GM21717 (cell line): ENCODE data around the gene TMEM106A.
A peak's percentile ranks its signal among the peaks of the same experiment; 100 is the strongest.
"Not testable (repeated sequence)": the region's sequence is repeated elsewhere in the genome, so short reads cannot be mapped to it uniquely, and the experiment has no call there.

Experiments
- ATAC-seq: cut with Tn5 transposase; IDR thresholded peaks from one replicate; pipeline ENCODE4 v1.9.1; 2021; ENCODE audit warnings: mild to moderate bottlenecking, moderate library complexity; ENCODE audit not compliant: unreplicated experiment

The TMEM106A gene, protein sequence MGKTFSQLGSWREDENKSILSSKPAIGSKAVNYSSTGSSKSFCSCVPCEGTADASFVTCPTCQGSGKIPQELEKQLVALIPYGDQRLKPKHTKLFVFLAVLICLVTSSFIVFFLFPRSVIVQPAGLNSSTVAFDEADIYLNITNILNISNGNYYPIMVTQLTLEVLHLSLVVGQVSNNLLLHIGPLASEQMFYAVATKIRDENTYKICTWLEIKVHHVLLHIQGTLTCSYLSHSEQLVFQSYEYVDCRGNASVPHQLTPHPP

DNA sequence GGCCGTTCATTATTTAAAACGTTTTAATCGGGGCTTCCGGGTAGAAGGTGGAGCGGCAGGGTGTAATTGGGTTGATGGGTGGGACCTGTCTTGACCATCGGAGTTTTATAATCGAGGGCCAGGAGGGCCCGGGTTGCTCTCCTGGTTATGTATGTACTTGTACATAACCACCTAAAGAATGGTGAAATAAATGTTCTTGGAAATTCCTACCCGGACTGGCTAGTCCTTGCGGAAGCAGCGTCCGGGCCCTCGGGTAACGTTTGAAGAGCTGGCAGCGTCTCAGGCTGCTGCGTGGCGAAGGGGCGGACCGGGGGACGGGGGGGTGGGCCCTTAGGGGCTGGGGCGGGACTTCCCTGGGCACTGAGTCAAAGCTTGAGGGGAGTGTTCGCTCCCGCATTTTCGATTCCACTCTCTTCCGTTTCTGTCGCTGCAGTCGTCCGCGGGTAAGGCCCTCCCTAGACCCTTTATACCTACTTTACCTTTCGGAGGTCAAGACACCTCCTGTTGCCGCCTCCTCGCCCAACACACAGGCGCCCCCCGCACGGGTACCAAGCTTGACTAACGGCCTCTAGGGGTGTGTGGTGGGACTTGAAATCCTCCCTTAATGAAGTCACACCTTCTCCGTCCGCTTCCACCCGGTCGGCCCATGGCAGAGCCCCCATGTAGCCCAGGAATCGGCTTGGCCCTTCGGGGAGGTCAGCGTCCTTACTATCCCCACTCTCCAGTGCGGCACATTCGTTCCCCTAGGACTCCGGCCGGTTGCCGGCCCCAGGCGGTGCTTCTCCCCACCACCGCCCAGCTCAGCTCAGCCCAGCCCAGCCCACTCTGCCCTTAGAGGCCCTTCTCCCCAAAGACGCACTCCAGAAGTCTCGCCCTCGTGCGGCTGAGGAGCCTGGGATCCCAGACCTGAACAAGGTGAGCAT, at the start of gene TMEM106A:
Gene TMEM106A (plus strand): TSS at position 396 of the 923 bp plus-strand sequence. CDS start 1,167 bp downstream, outside the sequence.
- ATAC-seq: peak; percentile 65

DNA sequence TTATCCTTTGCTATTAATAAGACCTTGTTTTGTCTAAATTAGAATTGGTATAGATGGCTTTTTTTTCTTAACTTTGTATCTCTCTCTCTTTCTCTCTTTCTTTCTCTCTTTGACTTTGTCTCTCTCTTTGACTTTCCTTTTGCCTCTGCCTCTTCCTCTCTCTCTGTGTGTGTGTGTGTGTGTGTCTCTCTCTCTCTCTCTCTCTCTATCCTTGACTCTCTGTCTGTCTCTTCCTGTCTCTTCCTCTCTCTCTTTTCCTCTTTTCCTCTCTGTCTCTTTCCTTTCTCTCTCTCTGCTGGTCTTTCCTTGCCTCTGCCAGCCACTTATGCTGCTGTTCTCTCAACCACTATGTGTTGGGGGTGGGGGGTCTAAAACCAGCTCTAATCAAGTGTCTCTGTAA, 45.7 kb upstream of the TMEM106A start:
- not testable (repeated sequence) for ATAC-seq

DNA sequence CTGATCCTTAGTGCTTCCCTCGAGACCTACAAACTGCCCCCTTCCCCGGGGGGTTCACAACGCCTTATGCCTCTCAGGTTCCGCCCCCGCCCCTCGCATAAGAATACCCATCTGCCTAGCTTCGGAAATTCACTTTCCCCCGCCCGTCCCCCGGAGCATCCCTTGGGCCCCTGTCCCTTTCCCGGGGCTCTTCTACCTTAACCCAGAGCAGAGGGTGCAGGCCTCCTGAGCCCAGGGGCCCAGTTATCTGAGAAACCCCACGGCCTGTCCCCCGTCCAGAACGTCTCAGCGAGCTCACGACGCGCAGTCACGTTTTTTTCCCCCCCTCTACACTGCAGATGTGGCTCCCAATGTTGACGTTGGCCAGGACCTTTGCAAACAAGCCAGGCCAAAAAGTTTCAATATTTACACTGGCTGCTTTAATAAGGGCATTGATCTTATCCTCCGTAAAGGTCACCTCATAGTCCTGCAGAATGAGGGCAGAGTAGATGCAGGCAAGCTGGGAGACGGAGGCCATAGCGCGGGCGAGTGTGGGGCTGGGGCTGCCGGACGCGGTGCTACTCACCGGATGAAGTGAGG, 42.0 kb upstream of the TMEM106A start:
- peak; percentile 20 for ATAC-seq

DNA sequence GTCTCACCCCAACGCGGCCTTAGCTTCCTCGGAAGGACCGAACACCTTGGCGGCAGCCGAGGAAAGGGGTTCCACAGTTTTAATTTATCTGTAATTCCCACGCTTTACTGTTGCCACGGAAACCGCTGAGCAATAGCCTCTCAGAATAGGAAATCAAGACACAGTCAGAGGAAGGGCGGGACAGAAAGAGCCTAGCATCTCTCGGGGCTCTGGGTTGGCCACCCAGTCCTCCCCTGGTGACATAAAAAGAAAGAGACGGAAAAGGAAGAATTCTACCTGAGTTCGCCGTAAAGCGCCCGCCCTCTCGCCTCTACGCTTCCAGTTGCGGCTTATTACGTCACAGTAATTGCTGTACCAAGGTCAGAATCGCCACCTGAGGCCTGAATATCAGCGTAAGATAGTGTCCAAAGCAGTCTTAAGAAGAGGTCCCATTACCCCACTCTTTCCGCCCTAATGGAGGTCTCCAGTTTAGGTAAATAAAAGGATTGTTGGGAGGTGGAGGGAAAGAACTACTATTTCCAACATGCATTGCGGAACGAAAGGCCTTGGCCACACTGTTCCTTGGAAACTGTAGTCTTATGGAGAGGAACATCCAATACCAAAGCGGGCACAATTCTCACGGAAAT, 41.4 kb upstream of the TMEM106A start:
- ATAC-seq: peak; percentile 66

DNA sequence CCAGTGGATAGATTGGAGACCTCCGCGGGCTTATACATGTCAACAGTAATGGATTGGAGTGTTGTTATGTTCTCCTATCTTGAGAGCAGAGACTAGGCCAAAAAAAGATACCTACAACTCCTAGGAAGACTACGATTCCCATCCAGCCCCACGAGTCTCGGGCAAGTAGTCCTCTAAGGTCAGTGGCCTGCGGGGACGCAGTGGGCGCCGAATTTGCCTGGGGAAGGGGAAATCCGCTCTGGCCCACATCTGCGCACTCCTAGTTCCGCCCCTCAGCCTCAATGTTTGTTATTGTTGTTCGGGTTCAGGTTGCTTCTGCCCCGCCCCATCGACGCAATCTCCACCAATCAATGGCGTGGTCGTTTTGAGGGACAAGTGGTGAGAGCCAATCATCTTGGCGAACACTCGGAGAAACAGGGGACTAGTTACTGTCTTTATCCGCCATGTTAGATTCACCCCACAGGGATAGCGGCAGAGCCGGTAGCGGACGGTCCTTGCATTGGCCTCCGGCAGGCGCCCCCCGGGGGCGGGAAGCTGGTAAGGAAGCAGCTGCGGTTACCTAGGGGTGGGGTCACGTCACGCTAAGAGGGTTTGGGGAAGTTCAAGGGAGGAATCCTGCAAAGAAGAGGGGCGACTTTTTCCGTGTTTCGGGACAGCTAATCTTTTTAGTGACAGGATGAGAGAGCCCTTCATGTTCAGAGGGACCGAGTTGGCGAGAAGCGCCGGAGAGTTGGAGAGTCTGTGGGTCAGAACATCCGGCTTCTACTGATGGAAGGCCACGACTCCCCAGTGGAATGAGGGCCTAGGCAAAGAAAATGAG, 40.7 kb upstream of the TMEM106A start, which contains the start of gene NBR1:
Gene NBR1 (plus strand): TSS at position 449 of the 820 bp plus-strand sequence. CDS start 4,586 bp downstream, outside the sequence.
- peak; percentile 70 for ATAC-seq

DNA sequence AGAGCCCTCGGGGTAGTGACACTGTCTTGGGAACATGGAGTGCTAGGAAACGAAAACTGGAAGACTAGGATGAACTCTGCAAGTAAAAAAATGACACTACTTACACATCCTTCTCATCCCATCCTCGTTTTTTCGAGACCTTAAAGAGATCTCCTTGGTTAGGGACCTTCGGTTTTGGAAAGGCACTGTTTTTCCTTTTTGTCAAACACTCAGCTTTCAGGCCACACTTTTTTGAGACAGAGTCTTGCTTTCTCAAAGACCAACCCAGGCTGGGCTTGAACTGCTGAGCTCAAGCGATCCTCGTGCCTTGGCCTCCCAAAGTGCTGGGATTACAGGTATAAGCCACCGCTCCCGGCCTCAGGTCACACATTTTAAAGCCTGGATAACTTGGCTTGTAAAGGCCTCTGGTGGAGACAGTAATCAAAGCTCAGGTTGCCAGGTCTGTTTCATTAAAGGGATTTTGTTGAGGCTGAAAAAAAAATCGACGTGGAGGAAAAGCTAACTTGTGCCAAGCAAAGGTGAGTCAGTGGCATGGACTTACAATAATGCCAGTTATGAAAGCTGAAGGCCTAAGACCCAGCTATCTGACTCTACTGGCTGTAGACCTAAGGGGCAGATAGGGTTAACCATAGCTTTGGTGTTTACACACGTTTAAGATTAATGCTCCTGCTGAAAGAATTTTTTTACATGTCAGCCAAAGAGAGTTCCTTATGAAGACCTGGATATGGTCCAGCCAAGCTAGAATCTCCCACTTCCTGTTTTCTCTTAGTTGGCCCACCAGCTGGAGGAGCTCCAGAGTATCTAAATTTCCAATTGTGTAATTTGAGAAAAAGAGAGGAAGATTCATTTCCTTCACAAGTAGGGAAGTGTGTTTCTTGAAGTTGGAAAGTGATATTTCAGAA, 39.8 kb upstream of the TMEM106A start:
- no peak for ATAC-seq

DNA sequence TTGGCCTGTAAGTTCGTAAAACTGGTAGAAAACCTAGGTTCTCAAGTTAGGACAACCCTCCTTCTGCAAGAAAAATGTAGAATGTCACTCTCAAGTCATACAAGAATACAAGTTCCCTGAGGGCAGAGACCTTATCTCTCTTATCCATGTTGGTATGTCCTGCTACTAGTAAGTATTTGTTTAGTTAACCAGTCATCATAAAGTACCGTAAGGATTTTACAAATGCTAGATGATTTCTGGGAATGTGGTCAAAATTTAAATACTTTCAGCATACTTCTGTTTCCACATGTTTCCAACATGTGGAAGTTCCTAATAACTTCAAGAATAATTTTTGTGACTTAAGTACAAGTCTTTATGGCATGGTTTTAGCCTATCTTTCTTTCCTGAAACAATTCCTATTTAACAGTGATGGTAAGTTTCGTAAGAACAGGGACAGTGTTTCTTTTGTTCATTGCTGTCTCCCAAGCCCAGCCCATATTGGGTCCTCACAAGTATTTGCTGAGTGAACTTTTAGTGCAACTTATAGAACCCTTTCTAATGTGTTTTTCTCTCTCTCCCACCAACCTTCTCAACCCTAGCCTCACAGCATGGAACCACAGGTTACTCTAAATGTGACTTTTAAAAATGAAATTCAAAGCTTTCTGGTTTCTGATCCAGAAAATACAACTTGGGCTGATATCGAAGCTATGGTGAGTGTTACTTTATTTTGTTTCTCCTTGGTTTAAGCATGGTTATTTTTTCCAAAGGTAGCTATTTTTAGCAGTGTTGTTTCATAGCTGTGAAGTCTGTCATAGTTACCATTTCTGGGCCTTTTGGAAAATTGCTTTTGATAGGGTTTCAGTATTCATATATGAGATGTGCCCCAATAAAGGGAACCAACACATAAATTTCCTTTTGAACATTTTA, 36.2 kb upstream of the TMEM106A start:
- ATAC-seq: no peak

DNA sequence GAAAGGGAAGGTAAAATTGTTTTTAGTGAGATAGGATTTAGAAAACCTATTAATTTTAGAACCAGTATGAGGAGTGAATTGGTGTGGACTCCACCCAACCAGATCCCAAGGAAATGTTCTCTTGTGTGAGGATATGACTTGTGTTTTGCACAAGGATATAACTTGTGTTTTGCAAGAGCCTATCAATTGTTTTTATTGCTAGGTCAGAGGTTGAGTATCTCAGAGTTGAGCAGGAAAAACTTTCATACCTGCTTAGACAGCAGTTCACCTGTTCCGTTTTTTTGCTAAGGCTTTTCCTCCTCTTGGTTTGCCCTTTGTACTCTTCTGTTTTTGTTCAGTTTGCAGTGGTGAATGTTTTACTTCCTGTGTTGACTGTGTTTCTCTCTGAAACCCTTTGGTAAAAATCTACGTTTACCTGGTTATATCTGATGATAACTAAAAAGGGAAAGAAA, 35.5 kb upstream of the TMEM106A start:
- no peak for ATAC-seq

DNA sequence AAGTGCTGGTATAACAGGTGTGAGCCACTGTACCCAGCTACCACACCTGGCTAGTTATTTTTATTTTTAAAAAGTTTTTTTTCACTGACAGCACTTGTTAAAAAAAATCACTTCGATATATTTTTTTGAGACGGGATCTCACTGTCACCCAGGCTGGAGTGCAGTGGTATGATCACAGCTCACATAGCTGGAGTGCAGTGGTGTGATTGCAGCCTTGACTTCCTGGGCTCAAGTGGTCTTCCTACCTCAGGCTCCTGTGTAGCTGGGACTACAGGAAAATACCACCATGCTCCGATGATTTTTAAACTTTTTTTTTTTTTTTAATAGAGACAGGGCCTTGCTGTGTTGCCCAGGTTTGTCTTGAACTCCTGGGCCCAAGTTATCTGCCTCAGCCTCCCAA, 27.8 kb upstream of the TMEM106A start:
- no peak for ATAC-seq

DNA sequence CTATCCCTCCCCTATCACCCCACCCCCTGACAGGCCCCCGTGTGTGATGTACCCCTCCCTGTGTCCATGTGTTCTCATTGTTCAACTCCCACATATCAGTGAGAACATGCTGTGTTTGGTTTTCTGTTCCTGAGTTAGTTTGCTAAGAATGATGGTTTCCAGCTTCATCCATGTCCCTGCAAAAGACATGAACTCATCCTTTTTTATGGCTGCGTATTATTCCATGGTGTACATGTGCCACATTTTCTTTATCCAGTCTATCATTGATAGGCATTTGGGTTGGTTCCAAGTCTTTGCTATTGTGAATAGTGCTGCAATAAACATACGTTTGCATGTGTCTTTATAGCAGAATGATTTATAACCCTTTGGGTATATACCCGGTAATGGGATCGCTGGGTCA, 25.0 kb upstream of the TMEM106A start:
- ATAC-seq: not testable (repeated sequence)

DNA sequence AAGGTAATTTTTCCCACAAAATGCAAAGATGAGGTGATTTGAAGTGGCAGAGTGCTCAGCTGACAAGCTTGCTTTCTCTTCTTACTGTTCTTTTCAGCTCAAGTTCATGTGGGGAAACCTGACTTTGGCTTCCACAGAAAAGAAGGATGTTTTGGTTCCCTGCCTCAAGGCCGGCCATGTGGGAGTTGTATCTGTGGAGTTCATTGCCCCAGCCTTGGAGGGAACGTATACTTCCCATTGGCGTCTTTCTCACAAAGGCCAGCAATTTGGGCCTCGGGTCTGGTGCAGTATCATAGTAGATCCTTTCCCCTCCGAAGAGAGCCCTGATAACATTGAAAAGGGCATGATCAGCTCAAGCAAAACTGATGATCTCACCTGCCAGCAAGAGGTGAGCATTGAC, 18.4 kb upstream of the TMEM106A start:
- ATAC-seq: no peak

DNA sequence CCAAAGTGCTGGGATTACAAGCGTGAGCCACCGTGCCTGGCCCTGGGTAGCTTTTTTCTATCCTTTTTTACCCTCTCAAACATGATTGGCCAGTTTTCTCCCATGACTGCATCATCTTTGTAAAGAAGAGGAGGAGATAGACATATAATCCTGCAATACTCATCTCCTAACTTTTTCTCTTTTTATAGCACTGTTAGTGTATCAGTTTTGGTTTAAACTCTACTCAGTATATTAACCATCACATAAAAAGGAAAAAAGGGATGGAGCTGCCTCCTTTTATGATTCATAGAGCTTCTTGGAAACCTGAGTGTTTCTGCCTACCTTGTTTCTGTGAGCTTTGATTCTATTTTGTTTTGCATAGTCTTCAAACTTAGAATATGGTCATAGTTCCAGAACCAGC, 12.0 kb upstream of the TMEM106A start:
- no peak for ATAC-seq

DNA sequence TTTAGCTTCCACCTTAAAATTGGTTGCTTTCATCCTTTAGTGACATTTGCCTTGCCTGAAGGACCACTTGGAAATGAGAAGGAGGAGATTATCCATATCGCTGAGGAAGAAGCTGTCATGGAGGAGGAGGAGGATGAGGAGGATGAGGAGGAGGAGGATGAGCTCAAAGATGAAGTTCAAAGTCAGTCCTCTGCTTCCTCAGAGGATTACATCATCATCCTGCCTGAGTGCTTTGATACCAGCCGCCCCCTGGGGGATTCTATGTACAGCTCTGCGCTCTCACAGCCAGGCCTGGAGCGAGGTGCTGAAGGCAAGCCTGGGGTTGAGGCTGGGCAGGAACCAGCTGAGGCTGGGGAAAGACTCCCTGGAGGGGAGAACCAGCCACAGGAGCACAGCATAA, 11.5 kb upstream of the TMEM106A start:
- no peak for ATAC-seq

DNA sequence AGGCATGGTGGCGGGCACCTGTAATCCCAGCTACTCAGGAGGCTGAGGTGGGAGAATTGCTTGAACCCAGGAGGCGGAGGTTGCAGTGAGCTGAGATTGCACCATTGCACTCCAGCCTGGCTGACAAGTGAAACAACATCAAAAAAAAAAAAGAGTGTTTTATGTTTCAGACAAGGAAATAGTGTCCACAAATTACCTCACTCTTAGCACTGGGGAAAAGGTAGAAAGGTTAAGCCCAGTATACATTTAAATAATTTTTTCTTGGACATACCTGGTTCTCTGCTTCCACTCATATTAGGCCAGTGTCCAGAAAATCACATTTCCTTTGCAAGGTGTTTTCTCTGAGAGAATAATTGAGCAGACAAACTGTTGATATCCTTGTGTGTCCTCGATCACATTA, 8.7 kb upstream of the TMEM106A start:
- ATAC-seq: not testable (repeated sequence)

DNA sequence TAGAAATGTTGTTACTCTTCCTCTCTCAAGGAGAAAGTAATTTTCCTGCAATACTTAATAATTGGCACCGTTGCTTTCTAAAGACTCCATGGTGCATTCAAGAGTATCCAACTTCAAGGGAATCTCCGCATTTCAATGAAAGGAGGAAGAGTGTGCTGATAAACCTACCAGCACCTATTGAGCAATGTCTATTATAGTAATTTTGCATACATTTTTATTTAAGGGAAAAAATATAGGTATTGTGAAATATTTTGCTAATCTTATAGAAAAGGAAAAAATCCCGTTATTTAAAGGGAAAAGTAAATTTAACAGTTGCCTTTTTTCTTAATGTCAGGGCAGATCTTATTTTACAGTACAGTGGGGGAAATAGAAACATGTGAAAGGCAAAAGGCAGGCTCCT, 1.1 kb upstream of the TMEM106A start:
- no peak for ATAC-seq

DNA sequence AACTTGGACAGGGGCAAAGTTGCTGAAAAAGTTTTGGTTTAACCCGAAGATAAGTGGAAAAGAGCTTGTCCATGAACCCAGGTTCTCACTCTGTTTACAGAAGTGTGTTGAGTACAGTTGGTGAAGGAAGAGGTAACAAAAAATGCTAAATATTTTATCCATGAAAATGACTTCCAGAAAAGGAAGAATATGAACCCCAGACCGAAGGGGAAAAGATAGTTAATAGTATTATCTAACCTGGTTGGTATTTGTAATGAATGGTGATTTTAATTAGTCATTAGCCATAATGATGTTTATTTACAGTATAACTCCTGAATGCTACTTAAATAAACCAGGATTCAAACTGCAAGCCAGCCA, 574 bp upstream of the TMEM106A start:
- no peak for ATAC-seq

DNA sequence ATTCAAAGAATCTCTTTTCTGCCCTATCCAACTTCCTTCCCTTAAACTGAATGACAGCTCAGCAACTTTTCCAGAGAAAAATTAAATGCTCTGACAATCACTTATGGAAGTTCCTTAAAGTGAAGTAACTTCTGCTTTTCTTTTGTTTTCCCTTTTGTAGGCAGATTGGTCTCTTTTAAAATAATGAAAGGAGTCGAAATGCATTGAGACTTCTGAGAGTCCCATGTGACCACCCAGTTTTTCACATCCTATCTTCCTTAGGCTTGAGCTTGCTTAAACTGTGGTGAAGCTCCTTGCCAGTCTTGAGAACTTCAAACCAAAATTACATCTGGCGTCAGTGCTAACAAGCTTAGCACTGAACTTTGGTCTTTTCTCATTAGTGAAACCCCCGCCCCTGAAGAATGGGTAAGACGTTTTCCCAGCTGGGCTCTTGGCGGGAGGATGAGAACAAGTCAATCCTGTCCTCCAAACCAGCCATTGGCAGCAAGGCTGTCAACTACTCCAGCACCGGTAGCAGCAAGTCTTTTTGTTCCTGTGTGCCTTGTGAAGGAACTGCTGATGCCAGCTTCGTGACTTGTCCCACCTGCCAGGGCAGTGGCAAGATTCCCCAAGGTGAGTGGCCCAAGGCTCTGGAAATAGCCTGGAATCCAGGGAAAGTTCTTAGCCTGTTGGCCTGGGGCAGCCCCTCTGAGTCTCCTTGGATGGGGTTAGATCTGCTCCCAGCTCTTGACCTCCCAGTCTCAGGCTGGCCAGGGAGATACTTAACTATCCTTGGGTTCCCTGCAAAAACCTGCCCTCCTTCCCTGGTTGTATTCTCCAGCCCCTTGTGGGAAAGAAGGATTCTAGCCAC, 1.2 kb downstream of the TMEM106A start:
- ATAC-seq: no peak
